ENCODE measurements around the gene RGS3.

Gene RGS3

DNA sequence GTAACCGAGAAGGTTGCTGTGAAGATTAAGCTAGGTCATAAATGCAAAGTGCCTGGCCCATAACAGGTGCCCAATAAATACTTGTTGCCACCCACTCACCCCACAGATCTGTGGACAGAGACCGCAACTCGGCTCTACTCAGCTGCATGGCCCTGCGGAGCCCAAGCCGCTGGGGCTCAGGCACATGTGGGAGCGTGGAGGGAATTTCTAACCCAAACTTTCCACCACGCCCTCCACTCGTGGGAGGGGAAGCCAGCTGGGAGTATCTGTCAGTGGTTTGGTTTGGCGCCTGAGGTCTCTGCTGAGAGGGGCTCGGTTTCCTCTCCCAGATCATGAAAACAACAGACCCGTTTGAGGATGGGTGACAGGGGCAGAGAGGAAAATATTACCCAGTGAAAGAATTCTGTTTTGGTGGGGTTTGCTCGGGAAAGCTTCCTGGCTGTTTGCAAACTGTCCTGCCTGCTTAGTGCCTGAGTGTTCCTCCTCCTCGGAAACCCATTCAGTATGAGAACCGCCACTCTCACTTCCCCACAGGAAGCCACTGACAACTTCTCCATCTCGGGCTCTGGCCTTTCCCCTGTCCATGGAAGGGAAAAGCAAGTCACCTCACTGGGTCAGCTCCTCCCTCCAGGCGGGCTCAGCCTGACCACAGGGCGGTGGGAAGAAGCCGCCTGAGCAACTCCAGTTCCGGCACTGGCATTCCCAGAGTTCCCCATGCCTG lies 60.1 kb downstream of the RGS3 start:
- Histone ChIP-seq H3K27me3 (ENCODE audit: insufficient read depth, poor library complexity, severe bottlenecking) (no peaks in the 10 kb centered on the region), H3K27ac (replicated peaks) (no peak overlapping the region), H3K4me3 (replicated peaks; ENCODE audit: insufficient read depth, low read length) (peak overlapping the region; percentile 5; the same call in 1 of the 2 replicates)
- peak; percentile 50 to 68 for DNase-seq (ENCODE audit: low read depth in 1 of 2, low spot score in 1 of 2)
- TF ChIP-seq SPI1 (IDR thresholded peaks at IDR 0.05; ENCODE audit: borderline replicate concordance, low read depth): peak; percentile 66; the same call in 1 of the 2 replicates
- TF ChIP-seq, protein P1, sequence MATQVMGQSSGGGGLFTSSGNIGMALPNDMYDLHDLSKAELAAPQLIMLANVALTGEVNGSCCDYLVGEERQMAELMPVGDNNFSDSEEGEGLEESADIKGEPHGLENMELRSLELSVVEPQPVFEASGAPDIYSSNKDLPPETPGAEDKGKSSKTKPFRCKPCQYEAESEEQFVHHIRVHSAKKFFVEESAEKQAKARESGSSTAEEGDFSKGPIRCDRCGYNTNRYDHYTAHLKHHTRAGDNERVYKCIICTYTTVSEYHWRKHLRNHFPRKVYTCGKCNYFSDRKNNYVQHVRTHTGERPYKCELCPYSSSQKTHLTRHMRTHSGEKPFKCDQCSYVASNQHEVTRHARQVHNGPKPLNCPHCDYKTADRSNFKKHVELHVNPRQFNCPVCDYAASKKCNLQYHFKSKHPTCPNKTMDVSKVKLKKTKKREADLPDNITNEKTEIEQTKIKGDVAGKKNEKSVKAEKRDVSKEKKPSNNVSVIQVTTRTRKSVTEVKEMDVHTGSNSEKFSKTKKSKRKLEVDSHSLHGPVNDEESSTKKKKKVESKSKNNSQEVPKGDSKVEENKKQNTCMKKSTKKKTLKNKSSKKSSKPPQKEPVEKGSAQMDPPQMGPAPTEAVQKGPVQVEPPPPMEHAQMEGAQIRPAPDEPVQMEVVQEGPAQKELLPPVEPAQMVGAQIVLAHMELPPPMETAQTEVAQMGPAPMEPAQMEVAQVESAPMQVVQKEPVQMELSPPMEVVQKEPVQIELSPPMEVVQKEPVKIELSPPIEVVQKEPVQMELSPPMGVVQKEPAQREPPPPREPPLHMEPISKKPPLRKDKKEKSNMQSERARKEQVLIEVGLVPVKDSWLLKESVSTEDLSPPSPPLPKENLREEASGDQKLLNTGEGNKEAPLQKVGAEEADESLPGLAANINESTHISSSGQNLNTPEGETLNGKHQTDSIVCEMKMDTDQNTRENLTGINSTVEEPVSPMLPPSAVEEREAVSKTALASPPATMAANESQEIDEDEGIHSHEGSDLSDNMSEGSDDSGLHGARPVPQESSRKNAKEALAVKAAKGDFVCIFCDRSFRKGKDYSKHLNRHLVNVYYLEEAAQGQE (IDR thresholded peaks at IDR 0.05; ENCODE audit: insufficient replicate concordance, low read depth): no peak

DNA sequence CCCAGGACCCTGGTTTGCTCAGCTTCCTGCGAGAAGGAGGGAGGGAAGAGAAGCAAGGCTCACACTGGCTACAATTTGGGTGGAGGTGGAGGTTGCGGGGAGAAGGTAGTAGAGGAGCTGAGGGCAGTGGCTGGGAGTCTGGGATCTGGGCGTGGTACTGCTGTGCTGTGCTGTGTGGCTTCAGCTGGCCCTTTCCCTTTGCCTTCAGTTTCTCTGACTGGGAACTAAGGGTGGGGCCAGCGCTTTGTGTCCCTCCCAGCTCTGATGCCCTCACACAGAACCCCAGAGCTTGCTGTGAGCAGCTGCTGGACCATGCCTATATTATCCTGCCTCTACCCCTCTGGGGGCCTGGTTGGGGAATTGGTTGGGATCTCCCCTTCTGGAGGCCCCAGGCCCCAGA lies 60.9 kb downstream of the RGS3 start:
- Histone ChIP-seq H3K27me3 (ENCODE audit: insufficient read depth, poor library complexity, severe bottlenecking) (no peaks in the 10 kb centered on the region), H3K27ac (replicated peaks) (no peak overlapping the region), H3K4me3 (replicated peaks; ENCODE audit: insufficient read depth, low read length) (no peak overlapping the region)
- no peak for DNase-seq (ENCODE audit: low read depth in 1 of 2, low spot score in 1 of 2)
- TF ChIP-seq POLR2AphosphoS5 (IDR thresholded peaks at IDR 0.05; ENCODE audit: low read depth) (no peak), SPI1 (IDR thresholded peaks at IDR 0.05; ENCODE audit: borderline replicate concordance, low read depth) (no peak), CTCF (IDR thresholded peaks at IDR 0.05; ENCODE audit: insufficient read depth, low read length) (no peak), GABPA (IDR thresholded peaks at IDR 0.05; ENCODE audit: low read depth) (no peak)

DNA sequence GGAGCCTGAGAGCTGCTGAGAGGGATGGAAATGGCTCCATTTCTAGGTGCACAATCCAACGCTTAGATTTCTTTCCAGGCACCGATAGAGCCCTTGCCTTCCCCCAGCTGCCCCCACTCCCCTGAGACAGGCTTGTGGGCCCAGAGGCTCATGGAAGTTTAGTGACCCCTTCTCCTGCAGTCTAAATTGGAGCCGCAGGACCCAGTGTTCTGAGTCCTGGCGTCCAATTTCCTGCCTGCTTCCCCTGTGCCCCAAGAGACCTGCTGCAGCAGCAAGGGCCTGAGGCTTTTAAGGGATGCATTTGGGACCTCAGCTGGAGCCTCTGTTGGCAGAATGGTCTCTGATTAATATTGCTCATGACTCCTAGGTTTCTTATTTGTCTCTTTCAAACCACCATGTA lies 61.7 kb downstream of the RGS3 start:
- DNase-seq (ENCODE audit: low read depth in 1 of 2, low spot score in 1 of 2): no peak
- Histone ChIP-seq H3K4me3 (replicated peaks; ENCODE audit: insufficient read depth, low read length) (no peak overlapping the region), H3K27me3 (ENCODE audit: insufficient read depth, poor library complexity, severe bottlenecking) (no peaks in the 10 kb centered on the region), H3K27ac (replicated peaks) (no peak overlapping the region)
- no peak for TF ChIP-seq SPI1 (IDR thresholded peaks at IDR 0.05; ENCODE audit: borderline replicate concordance, low read depth)
- TF ChIP-seq GABPA (IDR thresholded peaks at IDR 0.05; ENCODE audit: low read depth): no peak
- no peak for TF ChIP-seq CTCF (IDR thresholded peaks at IDR 0.05; ENCODE audit: insufficient read depth, low read length)
- TF ChIP-seq POLR2AphosphoS5 (IDR thresholded peaks at IDR 0.05; ENCODE audit: low read depth): no peak
- TF ChIP-seq, protein P1 (IDR thresholded peaks at IDR 0.05; ENCODE audit: insufficient replicate concordance, low read depth): no peak

- DNase-seq (ENCODE audit: low read depth in 1 of 2, low spot score in 1 of 2): no peak
- Histone ChIP-seq H3K27ac (replicated peaks) (no peak overlapping the region), H3K4me3 (replicated peaks; ENCODE audit: insufficient read depth, low read length) (no peak overlapping the region), H3K27me3 (ENCODE audit: insufficient read depth, poor library complexity, severe bottlenecking) (no peaks in the 10 kb centered on the region)
- TF ChIP-seq SPI1 (IDR thresholded peaks at IDR 0.05; ENCODE audit: borderline replicate concordance, low read depth): no peak
- TF ChIP-seq CTCF (IDR thresholded peaks at IDR 0.05; ENCODE audit: insufficient read depth, low read length): no peak
- TF ChIP-seq, protein P1 (IDR thresholded peaks at IDR 0.05; ENCODE audit: insufficient replicate concordance, low read depth): no peak
Observed at GRCh38 chr9:113525831-113526230, 62.3 kb downstream of the RGS3 start.
